NCI-H510A treated with DMSO at 0.1 percent for 48 hours (cell line): ENCODE data around the gene MFSD12.
A peak's percentile ranks its signal among the peaks of the same experiment; 100 is the strongest.
"Not testable (repeated sequence)": the region's sequence is repeated elsewhere in the genome, so short reads cannot be mapped to it uniquely, and the experiment has no call there.

Experiments
- DNase-seq: peaks from one replicate; lab custom pipeline; 2025; lab: John Stamatoyannopoulos, UW

Gene MFSD12

DNA sequence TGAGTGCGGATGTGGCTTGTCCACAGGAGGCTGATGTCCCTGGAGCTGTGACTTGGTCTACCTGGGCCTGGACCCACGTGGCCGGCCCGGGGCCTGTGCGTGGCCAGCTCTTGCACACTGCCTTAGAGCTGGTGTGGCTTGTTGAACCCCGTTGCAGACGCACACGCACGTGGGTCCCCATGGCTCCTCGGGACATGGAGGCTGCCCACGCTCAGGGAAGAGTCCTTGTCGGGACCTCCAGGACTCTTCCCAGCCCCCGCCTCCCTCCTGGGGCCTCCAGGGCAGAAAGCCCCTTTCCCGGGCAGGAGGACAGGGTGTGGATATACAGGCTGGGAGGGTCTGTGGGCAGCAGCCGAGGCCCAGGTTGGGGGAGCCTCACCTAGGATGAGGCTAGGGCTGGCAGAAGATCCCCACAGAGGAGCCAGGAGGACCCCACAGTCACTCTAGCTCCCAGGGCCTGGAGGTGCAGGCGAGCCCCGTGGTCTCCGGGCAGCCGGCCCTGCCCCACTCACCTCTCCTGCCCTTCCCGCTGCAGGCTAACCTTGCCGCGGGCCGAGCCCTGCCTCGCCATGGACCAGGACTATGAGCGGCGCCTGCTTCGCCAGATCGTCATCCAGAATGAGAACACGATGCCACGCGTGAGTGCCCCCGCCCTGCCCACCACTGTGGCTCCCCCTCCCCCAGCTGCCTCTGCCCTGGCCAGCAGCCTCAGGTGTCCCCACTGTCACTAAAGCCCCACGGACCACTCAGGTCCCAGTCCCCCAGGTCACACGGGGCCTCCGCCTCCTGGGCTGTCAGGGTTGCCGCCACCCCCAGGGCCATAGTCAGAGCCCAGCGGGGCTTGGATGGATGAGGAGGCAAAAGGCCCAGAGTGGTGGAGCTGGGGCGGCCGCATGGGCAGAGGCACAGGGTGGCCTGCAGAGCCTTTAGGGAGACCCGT is 34.7 kb downstream of the MFSD12 start:
- no peak for DNase-seq

DNA sequence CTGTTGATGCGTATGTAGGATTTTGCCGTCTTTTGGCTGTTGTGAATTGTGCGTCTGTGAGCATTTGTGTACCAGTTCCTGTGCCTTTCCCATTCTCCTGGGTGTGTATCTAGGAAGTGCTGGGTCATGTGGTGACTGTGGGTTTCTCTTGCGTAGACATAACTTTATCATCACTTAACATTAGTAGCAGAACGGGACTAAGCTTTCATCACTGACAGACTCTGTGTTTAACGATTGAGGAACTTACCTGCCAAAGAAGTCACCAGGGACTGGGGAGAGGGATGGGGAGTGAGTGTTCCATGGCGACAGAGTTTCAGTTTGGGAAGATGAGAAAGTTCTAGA is 36.3 kb downstream of the MFSD12 start:
- DNase-seq, result no peak

GRCh38 chr19:3520166-3521103 is 37.0 kb downstream of the MFSD12 start:
- no peak for DNase-seq

- DNase-seq, result no peak
Measured at GRCh38 chr19:3519126-3519525, 38.3 kb downstream of the MFSD12 start.

DNA sequence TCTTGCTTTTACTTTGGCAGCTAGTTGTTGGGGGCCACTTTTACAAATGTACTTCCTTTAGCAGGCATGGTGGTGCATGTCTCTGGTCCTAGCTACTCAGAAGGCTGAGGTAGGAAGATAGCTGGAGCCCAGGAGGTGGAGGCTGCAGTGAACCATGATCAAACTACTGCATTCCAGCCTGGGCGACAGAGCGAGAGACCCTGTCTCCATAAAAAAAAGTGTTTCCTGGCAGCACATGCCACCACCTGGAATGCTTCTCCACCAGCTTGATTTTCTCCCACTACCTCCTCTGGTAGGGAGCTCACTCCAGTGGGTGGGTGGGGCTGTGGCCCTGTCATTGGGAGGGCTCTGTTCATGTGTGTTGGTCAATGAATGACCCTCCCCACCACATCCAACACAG is 38.7 kb downstream of the MFSD12 start:
- DNase-seq, result no peak

DNA sequence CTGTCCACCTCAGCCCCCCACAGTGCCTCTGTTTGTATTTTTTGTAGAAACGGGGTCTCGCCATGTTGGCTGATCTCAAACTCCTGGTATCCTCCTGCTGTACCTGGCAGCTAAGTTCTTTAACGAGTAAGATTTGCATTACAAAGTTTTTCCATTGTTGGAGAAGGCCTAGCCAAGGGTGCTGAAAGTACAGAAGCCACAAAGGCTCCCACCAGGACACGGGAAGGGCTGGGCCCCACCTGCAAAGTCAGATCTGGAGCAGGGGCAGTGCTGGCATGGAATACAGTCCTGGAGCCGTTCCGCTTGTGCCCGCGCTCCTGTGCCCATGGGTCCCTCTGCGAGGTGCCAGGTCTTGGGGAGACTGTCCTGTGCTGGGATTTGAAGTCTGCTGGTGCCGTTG is 39.1 kb downstream of the MFSD12 start:
- no peak for DNase-seq

DNA sequence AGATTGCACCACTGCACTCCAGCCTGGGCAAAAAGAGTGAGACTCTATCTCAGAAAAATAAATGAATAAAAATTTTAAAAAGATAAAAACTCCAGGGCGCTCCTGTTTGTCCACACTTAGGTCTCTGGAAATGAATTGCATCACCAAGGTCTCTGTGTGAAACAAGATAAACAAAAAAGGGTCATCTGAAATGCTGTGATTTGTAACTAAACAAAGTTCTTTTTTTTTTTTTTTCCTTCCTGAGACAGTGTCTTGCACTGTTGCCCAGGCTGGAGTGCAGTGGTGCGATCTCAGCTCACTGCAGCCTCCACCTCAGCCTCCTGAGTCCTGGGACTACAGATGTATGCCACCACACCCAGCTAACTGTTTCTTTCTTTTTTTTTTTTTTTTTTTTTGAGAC is 39.7 kb downstream of the MFSD12 start:
- no peak for DNase-seq

DNA sequence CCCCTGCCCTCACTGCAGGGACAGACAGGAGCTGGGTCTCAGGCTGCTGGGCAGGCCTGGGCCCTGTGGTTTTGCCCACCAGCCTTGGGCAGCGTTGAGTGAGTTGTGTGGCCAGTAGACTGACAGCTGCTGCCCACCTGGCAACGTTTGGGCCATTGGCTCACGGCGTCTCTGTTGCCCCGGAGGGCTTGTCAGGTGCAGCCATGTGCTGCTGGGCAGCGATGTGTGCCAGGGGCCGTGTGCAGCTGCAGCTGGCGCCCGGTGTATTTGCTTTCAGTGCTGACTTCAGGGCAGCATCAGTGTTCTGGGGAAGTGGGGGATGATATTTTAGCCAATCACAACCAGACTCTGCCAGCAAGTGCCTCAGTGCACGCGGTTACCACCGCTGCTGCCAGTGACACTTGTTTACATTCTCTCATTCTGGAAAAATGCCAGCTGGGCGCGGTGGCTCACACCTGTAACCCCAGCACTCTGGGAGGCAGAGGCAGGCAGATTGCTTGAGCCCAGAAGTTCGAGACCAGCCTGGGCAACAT is 40.6 kb downstream of the MFSD12 start:
- peak; percentile 75 for DNase-seq

GRCh38 chr19:3515891-3516422 is 41.4 kb downstream of the MFSD12 start:
- no peak for DNase-seq

DNA sequence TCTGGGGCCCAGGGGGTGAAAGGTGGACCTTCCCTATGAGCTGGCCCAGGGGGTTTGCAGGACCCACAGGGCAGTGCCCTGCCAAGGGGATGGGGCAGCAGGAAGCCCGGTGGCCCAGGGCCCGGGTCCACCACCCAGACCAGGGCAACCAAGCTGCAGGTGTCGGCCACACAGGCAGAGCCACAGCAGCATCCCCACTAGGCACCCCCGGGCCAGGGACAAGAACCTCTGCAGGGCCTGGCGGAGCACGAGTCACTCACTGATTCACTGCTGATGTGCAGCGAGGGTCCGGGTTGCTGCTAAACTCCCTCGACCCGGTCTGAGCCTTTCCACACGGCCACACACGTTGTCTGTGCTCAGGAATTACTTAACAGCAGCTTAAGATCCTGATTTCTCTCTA is 42.5 kb downstream of the MFSD12 start:
- DNase-seq, result no peak

DNA sequence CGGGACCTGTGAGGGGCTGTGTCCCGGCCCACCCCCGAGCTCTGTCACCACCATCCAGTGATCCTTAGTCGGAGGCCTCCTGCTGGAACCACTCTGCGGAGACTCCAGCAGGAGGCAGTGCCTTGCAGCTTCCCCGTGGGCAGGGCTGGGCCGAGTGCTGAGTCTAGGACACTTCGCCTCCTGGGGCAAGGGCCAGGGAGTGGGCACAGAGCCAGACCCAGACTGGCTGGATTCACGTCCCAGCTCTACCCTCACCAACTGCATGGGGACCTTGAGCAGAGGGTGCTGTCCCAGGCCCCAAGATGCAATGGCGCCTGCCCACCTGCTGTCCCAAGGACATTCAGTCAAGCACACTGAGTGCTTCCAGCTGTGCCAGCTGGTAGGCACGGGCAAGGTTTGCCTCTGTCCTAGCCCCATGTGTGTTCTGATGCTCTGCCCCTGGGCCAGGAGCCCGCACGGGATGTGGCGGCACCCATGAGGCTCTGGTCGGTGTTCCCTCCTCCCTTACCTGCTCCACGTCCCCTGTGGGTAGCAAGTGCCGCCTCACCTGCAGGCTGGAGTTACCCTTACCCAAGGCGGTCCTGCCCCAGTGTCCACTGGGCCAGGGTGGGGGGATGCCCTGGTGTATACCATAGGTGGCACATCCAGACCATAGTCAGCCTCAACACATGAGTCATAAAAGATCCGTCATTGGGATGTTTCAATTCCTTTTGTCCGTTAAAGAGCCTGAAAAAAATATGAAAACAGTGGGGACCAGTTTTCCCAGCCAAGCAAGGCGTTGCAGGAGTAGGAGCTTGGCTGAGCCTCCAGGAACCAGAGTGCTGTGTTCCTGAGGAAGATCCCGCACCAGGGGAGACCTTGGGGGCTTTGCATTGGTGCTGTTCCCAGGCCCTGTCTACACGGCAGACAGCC is 43.9 kb downstream of the MFSD12 start:
- no peak for DNase-seq

GRCh38 chr19:3512562-3513228 is 44.7 kb downstream of the MFSD12 start:
- no peak for DNase-seq

GRCh38 chr19:3511506-3512251 is 45.7 kb downstream of the MFSD12 start:
- DNase-seq, result no peak

DNA sequence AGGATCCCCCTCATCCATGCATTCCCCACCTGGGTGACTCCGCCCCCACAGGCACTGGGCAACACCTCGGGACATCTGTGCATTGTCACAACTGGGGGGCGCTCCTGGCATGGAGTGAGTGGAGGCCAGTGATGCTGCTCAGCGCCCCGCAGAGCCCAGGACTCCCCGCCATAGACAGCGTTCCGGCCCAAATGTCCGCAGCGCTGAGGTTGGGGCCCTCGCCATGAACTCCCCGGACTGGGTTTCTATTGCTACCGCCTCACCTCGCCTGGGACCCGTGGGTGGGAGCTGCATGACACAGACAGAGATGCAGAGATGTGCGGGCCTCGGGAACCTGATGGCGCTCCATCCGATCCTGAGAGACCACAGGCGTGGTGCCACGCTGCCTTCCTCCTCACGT is 46.7 kb downstream of the MFSD12 start:
- DNase-seq, result no peak

DNA sequence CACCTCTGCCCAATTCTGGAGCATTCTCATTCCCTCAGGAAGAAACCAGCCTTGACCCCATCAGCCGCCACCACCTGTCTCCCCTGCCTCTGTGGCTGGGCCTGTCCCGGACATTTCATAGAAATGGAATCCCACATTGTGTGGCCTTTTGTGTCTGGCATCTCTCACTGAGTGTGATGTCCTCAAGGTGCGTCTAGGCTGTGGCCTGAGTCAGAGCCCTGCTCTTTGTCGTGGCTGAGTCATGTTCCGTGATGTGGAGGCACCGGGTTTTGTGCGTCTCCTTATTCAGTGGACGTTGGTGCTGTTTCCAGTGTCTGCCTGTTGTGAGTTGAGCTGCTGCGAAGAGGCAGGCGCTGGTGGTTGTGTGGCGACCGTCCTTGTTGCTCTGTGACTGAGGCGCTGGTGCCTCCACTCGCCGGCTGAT is 47.8 kb downstream of the MFSD12 start:
- DNase-seq, result no peak

DNA sequence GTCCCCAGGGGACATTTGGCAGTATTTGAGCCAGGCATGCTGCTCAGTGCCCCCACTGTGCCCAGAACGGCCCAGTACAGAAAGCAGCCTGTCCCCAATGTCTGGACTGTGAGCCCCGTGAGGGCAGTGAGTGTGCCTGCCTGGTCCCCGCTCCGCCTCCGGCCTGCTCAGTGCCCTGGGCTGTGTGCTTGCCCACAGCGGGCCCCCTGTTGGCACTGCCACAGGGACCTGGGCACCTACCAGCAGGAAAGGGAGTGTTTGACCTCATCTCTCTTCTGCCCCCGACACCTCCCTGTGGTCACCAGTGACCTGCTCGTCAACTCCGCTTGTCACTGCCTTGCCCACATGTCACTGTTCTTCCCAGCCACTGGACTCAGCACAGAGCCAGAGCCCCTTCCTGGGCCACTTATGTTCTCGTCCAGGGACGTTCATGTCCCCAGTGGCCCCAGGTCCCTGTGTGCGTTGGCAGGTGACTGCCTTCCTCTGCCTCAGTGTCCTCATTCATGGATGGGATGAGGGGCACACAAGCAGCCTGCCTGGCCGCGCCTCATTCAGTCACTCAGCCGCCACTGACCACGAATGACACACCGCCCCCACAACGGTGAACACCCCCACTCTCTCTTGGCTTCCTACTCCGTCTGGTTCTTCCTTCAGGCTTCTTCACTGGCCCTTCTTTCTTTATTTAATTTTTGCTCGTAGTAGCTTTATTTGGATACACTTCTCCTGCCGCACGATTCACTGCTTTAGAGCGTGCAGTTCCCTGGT is 48.4 kb downstream of the MFSD12 start:
- no peak for DNase-seq

- not testable (repeated sequence) for DNase-seq
Measured at GRCh38 chr19:3508121-3508661, 49.2 kb downstream of the MFSD12 start.

DNA sequence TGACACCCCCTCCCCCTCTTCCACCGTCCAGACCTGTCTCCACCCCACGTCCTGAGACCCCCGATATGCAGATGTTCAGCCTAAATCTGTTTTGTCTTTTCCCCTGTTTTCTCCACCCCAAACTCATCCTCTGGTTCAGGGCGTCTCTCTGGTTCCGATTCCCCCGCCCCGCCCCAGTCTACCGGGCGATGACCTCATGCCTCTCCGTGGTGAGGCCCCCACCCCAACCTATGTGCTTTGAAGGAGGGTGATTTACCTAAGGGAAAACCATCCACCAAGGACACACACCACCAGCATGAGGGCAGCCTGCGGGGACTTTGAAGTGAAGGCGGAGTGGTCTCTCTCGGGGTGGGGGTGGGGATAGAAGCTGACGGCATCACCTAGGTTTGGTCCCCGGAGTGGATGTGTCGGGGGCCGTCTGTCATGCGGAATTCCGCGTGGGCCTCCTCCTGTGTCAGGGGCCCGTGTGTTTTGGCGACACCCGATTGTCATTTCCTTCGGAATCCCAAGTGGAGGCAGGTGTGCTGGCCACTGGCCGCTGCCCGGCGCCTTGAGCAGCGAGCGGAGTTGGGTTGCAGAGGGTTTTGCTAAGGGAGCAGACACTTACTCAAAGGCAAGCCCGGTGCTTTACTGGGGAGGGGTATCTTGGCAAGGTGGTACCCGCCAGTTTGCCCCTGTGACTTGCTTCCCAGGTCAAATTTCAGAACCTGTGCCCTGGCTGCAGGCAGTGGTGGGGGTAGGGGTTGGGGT is 49.8 kb downstream of the MFSD12 start:
- DNase-seq, result no peak
